ENCODE measurements around the gene HMGN4. TPM values are rescaled to one million over a fixed set of nuclear protein-coding genes. Genes with fewer than 3 reads are reported as not detected.
A peak's percentile ranks its signal among the peaks of the same experiment; 100 is the strongest.

Gene HMGN4
- total and polyA plus RNA-seq, 9 of the 15 experiments (the other 6 are each of a cell fraction or from before 2014, with no cell fraction given), result 35.4 to 134 (median 94.1) TPM

DNA sequence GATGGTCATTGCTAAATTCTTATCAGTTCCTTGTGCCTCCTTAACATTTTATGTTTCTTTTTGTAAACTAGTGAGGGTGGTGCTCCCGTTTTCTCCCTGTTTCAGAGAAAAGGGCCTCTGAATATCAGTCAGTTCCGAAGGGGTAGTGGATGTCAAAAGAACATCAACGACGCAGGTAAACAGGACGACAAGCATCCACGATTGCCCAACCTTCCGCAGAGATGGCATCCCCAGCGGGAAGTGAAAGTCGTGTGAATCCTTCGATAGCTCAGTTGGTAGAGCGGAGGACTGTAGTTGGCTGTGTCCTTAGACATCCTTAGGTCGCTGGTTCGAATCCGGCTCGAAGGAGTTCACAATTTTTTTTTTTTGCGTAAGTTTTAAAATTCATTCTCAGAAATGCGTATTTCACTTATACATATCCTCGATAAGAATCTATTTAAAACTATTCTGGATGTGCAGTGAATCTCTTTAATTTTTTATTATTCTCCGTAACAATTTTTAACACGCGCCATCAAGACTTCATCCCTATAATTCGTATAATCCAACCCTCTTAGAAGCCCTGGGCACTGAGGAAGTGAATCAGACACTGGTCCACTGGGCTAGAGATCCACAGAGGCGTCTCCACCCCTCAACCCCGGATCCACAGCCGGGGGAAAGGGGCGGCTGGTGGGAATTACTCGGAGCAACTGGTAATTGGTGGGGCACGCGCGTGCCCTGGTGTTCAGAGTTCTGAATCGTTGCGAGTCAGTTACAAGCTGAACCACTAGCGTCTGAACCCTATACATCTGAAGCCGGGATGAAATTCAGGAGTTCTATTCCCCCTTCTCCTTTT, 30.7 kb downstream of the HMGN4 start (continued):
- TF ChIP-seq SMAD3 (CRISPR knock-in tag; conservative IDR thresholded peaks at IDR 0.05) (0 out of 2 replicates have a peak, but pooled peaks have one; percentile 8), CUX1 (CRISPR knock-in tag; IDR thresholded peaks at IDR 0.05) (no peak), NBN (IDR thresholded peaks at IDR 0.05; ENCODE audit: low read depth) (peak; percentile 54; the same call in 1 of the 2 replicates), CBX3 (IDR thresholded peaks at IDR 0.05; ENCODE audit: borderline replicate concordance in 1 of 2, low read length in 2 of 2) (0 out of 3 replicates have a peak, but pooled peaks of 1 of the 2 experiments have one; percentile 40), ZSCAN32 (CRISPR knock-in tag; IDR thresholded peaks at IDR 0.05) (no peak), SRF (CRISPR knock-in tag; IDR thresholded peaks at IDR 0.05) (no peak), ZNF445 (CRISPR knock-in tag; IDR thresholded peaks at IDR 0.05; ENCODE audit: low read depth) (no peak), TCF3 (CRISPR knock-in tag; IDR thresholded peaks at IDR 0.05) (no peak; the same call in 1 of the 2 replicates), ZNF197 (CRISPR knock-in tag; IDR thresholded peaks at IDR 0.05; ENCODE audit: low read depth) (peak; percentile 73; the same call in 1 of the 2 replicates), NFE2 (IDR thresholded peaks at IDR 0.05; ENCODE audit: low read depth) (no peak), ZBTB43 (CRISPR knock-in tag; IDR thresholded peaks at IDR 0.05) (no peak), SREBF1 (IDR thresholded peaks at IDR 0.05; ENCODE audit: borderline replicate concordance, low read depth, low read length) (peak; percentile 72; the same call in 1 of the 2 replicates)
- TF ChIP-seq, protein P1, sequence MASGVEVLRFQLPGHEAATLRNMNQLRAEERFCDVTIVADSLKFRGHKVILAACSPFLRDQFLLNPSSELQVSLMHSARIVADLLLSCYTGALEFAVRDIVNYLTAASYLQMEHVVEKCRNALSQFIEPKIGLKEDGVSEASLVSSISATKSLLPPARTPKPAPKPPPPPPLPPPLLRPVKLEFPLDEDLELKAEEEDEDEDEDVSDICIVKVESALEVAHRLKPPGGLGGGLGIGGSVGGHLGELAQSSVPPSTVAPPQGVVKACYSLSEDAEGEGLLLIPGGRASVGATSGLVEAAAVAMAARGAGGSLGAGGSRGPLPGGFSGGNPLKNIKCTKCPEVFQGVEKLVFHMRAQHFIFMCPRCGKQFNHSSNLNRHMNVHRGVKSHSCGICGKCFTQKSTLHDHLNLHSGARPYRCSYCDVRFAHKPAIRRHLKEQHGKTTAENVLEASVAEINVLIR (CRISPR knock-in tag; IDR thresholded peaks at IDR 0.05), result no peak
- TF ChIP-seq, protein P2, sequence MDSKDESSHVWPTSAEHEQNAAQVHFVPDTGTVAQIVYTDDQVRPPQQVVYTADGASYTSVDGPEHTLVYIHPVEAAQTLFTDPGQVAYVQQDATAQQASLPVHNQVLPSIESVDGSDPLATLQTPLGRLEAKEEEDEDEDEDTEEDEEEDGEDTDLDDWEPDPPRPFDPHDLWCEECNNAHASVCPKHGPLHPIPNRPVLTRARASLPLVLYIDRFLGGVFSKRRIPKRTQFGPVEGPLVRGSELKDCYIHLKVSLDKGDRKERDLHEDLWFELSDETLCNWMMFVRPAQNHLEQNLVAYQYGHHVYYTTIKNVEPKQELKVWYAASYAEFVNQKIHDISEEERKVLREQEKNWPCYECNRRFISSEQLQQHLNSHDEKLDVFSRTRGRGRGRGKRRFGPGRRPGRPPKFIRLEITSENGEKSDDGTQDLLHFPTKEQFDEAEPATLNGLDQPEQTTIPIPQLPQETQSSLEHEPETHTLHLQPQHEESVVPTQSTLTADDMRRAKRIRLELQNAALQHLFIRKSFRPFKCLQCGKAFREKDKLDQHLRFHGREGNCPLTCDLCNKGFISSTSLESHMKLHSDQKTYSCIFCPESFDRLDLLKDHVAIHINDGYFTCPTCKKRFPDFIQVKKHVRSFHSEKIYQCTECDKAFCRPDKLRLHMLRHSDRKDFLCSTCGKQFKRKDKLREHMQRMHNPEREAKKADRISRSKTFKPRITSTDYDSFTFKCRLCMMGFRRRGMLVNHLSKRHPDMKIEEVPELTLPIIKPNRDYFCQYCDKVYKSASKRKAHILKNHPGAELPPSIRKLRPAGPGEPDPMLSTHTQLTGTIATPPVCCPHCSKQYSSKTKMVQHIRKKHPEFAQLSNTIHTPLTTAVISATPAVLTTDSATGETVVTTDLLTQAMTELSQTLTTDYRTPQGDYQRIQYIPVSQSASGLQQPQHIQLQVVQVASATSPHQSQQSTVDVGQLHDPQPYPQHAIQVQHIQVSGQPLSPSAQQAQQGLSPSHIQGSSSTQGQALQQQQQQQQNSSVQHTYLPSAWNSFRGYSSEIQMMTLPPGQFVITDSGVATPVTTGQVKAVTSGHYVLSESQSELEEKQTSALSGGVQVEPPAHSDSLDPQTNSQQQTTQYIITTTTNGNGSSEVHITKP (IDR thresholded peaks at IDR 0.05; ENCODE audit: partially characterized antibody), result peak; percentile 34

Measured in K562 (cell line).